Colonic mucosa (tissue), 4 donors: ENCODE results near the gene TDRD9. TPM values are rescaled to one million over a fixed set of nuclear protein-coding genes. Genes with fewer than 3 reads are reported as not detected.

ENCODE experiments used
- DNase-seq: peaks from one replicate; pipeline ENCODE4 v3.0.0-alpha.2; 2020
- H3K27ac ChIP-seq: fragments of 200-600 bp; one replicate; pipeline ENCODE4 v1.8.0; 2021
- H3K27me3 ChIP-seq: fragments of 200-600 bp; one replicate; pipeline ENCODE4 v1.8.0; 2021
- H3K36me3 ChIP-seq: fragments of 200-600 bp; one replicate; pipeline ENCODE4 v1.8.0; 2021
- H3K4me1 ChIP-seq: fragments of 200-600 bp; one replicate; pipeline ENCODE4 v1.8.0; 2021; ENCODE audit warnings: mild to moderate bottlenecking
- H3K4me3 ChIP-seq: fragments of 200-600 bp; one replicate; pipeline ENCODE4 v1.8.0; 2021
- H3K9ac ChIP-seq, 2 donors: one replicate each; pipeline ENCODE4 v1.7.0; 2013; ENCODE audit warnings: control low read depth in 2 of 2, low read depth in 2 of 2, low read length in 2 of 2
- H3K9me3 ChIP-seq: fragments of 200-600 bp; one replicate; pipeline ENCODE4 v1.8.0; 2021
- intact Hi-C: fragments of 100-400 bp; cut with DNase I; formaldehyde crosslinking; loops from one replicate; pipeline ENCODE4 v1.14.1; 2022
- total RNA-seq, 2 donors: library from RNA; stranded (reverse); fragmentation: NEBNext Ultra II Directional in 1 of 2; extraction: Animal tissue kit (Norgen Biotek cat#: 25700) in 1 of 2; gene quantifications; one replicate each; pipeline ENCODE4 v1.2.1, GENCODE V29; 2021
- TF ChIP-seq, protein P1 (sequence below): fragments of 200-600 bp; IDR thresholded peaks from one replicate; pipeline ENCODE4 v1.8.0; 2022; ENCODE audit warnings: antibody characterized with exemption, mild to moderate bottlenecking
- donor health status: healthy.
- donor health status: DM: no; HTN: no; CAD: no.
- donor health status: DM: no; HTN: no; CAD: no.

Gene TDRD9
- total RNA-seq, 2 donors from 2014 or later, result 0.44 to 1.1 TPM

DNA sequence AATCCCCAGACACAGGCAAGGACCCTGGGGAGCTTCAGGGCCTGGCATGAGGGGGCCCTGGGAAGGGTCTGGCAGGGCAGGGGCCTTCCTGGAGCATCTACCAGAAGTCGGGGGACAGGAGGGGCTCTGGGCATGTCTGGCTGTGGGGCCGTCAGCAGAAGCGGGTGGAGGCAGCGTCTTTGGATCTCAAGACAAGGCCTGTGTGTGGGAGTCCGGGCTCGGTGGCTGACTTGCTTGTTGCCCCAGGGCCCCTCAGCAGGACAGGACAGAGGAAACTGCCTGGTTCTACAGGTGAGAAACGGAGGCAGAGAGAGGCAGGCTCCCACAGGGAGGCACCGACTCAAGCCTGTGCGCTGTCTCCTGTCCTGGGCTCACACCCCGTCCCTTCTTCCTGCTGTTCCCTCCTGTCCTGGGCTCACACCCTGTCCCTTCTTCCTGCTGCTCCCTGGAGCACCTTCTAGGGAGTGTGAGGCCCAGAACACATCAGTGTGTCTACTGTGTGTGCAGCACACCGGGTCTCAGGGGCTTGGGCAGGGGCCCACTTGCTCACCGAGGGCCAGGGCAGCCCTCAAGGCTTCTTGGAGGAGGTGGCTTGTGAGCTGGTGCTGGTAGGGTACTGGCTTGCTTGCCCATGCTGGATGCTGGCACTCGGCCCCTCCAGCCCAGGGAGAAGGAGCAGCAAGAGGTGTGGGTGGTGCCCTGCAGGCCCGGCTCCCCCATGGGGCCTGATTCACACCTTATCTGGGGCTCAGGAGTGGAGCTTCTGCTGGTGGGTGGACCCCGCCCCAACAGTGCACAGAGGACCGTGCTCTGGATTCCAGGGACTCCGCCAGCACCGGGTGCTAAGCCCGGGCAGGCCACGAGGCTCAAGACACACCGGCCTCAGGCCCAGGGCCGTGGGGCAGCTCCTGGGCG lies 172.2 kb downstream of the TDRD9 start:
- intact Hi-C loops, result no loop called here
- H3K9me3 ChIP-seq, result no peaks in the 10 kb centered on the region
- H3K9ac ChIP-seq, result peak overlapping the region; percentile 43 to 55
- no peaks in the 10 kb centered on the region for H3K36me3 ChIP-seq
- no peaks in the 10 kb centered on the region for H3K27me3 ChIP-seq
- DNase-seq, result no peak
- H3K27ac ChIP-seq, result no peak overlapping the region
- H3K4me1 ChIP-seq, result peaks cover 25% of the 10 kb centered on the region
- H3K4me3 ChIP-seq, result no peak overlapping the region
- TF ChIP-seq, protein P1, sequence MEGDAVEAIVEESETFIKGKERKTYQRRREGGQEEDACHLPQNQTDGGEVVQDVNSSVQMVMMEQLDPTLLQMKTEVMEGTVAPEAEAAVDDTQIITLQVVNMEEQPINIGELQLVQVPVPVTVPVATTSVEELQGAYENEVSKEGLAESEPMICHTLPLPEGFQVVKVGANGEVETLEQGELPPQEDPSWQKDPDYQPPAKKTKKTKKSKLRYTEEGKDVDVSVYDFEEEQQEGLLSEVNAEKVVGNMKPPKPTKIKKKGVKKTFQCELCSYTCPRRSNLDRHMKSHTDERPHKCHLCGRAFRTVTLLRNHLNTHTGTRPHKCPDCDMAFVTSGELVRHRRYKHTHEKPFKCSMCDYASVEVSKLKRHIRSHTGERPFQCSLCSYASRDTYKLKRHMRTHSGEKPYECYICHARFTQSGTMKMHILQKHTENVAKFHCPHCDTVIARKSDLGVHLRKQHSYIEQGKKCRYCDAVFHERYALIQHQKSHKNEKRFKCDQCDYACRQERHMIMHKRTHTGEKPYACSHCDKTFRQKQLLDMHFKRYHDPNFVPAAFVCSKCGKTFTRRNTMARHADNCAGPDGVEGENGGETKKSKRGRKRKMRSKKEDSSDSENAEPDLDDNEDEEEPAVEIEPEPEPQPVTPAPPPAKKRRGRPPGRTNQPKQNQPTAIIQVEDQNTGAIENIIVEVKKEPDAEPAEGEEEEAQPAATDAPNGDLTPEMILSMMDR, result no peak

DNA sequence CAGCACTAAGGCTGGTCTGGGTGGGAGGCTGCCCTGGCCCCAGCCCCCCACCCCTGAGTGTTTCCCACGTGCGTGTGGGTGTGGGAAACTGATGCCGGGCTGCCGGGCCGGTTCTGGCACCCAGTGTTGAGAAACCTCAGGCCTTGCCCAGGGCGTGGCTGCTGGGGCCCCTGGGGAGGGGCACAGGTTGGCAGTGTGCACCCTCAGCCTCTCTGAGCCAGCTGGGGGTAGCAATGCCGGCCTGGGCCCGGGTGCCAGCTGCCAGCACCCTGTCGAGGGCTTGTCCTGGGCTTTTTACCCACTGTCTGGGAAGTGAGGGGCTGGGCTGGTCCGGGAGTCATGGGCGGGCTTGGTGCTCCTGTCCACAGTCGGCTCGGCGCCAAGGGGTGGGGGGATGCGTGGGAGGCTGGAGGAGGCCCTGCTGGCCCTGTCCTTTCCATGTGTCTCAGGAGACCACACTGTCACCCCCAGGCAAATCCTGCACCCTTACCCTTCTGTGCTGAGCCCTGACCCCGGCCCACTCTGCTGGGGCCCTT lies 172.9 kb downstream of the TDRD9 start:
- Histone ChIP-seq H3K27ac (no peak overlapping the region), H3K4me1 (peaks cover 30% of the 10 kb centered on the region), H3K9ac (peak overlapping the region in 1 of 2 donors; percentile 55), H3K36me3 (no peaks in the 10 kb centered on the region), H3K9me3 (no peaks in the 10 kb centered on the region), H3K27me3 (no peaks in the 10 kb centered on the region), H3K4me3 (no peak overlapping the region)
- TF ChIP-seq, protein P1, result no peak
- intact Hi-C loops, result no loop called here
- peak; percentile 72 for DNase-seq

DNA sequence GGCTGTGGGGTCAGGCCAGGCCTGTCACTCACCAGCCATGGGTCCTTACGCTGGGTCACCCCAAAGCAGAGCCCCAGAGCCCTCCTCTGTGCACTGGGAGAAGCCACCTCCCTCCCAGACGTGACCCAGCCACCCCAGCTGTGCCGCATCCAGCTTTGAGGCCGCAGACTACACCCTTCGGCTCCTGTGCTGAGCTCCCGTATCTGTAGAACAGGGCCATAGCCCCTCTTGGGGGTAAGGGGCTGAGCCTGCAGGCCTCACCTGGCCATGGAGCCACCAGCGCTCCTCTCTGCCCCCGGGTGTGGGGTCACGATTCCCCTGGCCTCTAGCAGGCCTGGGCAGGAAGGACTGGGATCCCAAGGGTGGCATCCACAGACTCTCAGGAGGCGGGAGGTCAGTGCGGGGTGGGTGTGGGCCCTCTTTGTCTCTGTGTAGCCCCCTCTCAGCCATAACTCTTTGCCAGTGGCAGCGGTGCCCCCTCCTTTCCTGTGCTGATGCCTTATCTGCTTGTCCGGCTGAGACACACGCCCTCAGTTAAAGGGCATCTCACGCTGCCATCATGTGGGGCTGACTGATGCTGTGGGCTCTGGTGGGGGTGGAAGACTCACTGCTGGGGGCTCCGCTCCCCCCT lies 173.5 kb downstream of the TDRD9 start:
- no peak for DNase-seq
- peaks cover 32% of the 10 kb centered on the region for H3K4me1 ChIP-seq
- no peaks in the 10 kb centered on the region for H3K27me3 ChIP-seq
- no peak overlapping the region for H3K4me3 ChIP-seq
- TF ChIP-seq, protein P1, result no peak
- intact Hi-C loops, result no loop called here
- no peaks in the 10 kb centered on the region for H3K9me3 ChIP-seq
- no peak overlapping the region for H3K27ac ChIP-seq
- no peaks in the 10 kb centered on the region for H3K36me3 ChIP-seq
- H3K9ac ChIP-seq, result no peak overlapping the region

Other genes with a start within 250 kb of the TDRD9 start
- 10 to 100 TPM in 1 of 2 donors, 1 to 10 TPM in 1; 8.3 to 70.0 TPM for gene XRCC3, start 213.0 kb upstream of the TDRD9 start, total RNA-seq
- gene ZFYVE21, start 212.6 kb upstream of the TDRD9 start, total RNA-seq, result 10 to 100 TPM; 49.3 to 68.9 TPM
- 10 to 100 TPM; 41.1 to 48.3 TPM for gene PPP1R13B, start 80.9 kb upstream of the TDRD9 start, total RNA-seq
- not detected for gene RD3L, start 14.1 kb downstream of the TDRD9 start, total RNA-seq
- gene ASPG, start 157.2 kb downstream of the TDRD9 start, total RNA-seq, result 1 to 10 TPM; 1.4 to 7.5 TPM
- gene KIF26A, start 210.1 kb downstream of the TDRD9 start, total RNA-seq, result 10 to 100 TPM in 1 of 2 donors, 1 to 10 TPM in 1; 6.6 to 20.0 TPM